K562 (cell line): ENCODE data around the gene METTL23. TPM values are rescaled to one million over a fixed set of nuclear protein-coding genes. Genes with fewer than 3 reads are reported as not detected.

Experiments used
- GTF2B ChIP-seq: IDR thresholded peaks from 2 replicates; pipeline ENCODE4 v1.6.1; 2011; ENCODE audit not compliant: insufficient read length; ENCODE audit errors: extremely low read depth
- HMG20B ChIP-seq: fragments of 250-450 bp; sonication (Bioruptor Pico); IDR thresholded peaks from 2 replicates; pipeline ENCODE4 v1.5.0; 2021; ENCODE audit warnings: mild to moderate bottlenecking
- ID3 ChIP-seq, 2 experiments: fragments of 250-450 bp in 1 of 2; fragments of 450-650 bp in 1 of 2; sonication (Bioruptor Pico) in 1 of 2; IDR thresholded peaks; 2 replicates each; pipeline versions ENCODE4 v1.6.1 to v1.8.0; 2016 to 2021; ENCODE audit warnings: mild to moderate bottlenecking in 2 of 2, moderate library complexity in 2 of 2, missing compliant biosample characterization in 1 of 2, missing genetic modification characterization in 1 of 2
- MYNN ChIP-seq, 2 experiments: sonication (generic); formaldehyde crosslinking in 1 of 2; IDR thresholded peaks; 2 replicates each; pipeline versions ENCODE4 v1.5.0 to v1.6.1; 2016 to 2020; ENCODE audit warnings: antibody characterized with exemption in 1 of 2, missing genetic modification reagents in 1 of 2
- RAD21 ChIP-seq, 2 experiments: fragments of 250-450 bp in 1 of 2; fragments of 450-650 bp in 1 of 2; sonication (Bioruptor Pico) in 1 of 2; formaldehyde crosslinking in 1 of 2; IDR thresholded peaks in 1 of 2; conservative IDR thresholded peaks in 1 of 2; 2 replicates each; pipeline versions ENCODE4 v1.4.0 to v1.8.0; 2020 to 2022; ENCODE audit warnings: mild to moderate bottlenecking in 2 of 2, moderate library complexity in 1 of 2
- TFAP4 ChIP-seq: sonication (generic); formaldehyde crosslinking; IDR thresholded peaks from 2 replicates; pipeline ENCODE4 v1.8.0; 2022; ENCODE audit warnings: missing genetic modification reagents, mild to moderate bottlenecking, moderate library complexity, borderline replicate concordance
- ZNF239 ChIP-seq: fragments of 250-450 bp; sonication (Bioruptor Pico); IDR thresholded peaks from 2 replicates; pipeline ENCODE4 v1.4.0; 2020; ENCODE audit warnings: mild to moderate bottlenecking
- polyA plus RNA-seq, 8 experiments: library from polyadenylated mRNA; depleted of rRNA in 4 of 8; stranded (reverse) in 5 of 8; unstranded in 3 of 8; fragments of >200 nt; fragmentation: Nextera tagmentation in 2 of 8; fragmentation: Illumina TruSeq in 1 of 8; extraction: Ambion mirVana in 2 of 8; extraction: Trizol in 1 of 8; gene quantifications; 2 replicates each; pipeline versions ENCODE4 v1.2.1 to v1.2.3, GENCODE V29; 2011 to 2014; ENCODE audit warnings: inconsistent platforms in 1 of 8, missing spikeins in 1 of 8
- total RNA-seq, 7 experiments: library from RNA; depleted of rRNA in 6 of 7; stranded (reverse); fragments of >200 nt in 6 of 7; fragmentation: Illumina TruSeq in 2 of 7; extraction: Trizol in 2 of 7; gene quantifications; 2 replicates each; pipeline versions ENCODE4 v1.2.1 to v1.2.3, GENCODE V29; 2011 to 2021; ENCODE audit warnings: low replicate concordance in 1 of 7

Gene METTL23
- total and polyA plus RNA-seq, 9 of the 15 experiments (the other 6 are each of a cell fraction or from before 2014, with no cell fraction given): 29.4 to 67.3 (median 41.6) TPM

GRCh38 chr17:76681222-76682137 is 45.2 kb upstream of the METTL23 start (continued):
- TF ChIP-seq ID3 (CRISPR knock-in tag; IDR thresholded peaks at IDR 0.05) (no peak), ID3 (tag; IDR thresholded peaks at IDR 0.05) (no peak), ZNF239 (no peak), TFAP4 (CRISPR knock-in tag) (peak; percentile 38; the same call in 1 of the 2 replicates), HMG20B (CRISPR knock-in tag) (no peak), RAD21 (CRISPR knock-in tag; conservative IDR thresholded peaks at IDR 0.05 in 1 of 2, IDR thresholded peaks at IDR 0.05 in 1 of 2) (peak; percentile 86 to 94), MYNN (IDR thresholded peaks at IDR 0.05) (no peak; the same call in 1 of the 2 replicates), MYNN (CRISPR knock-in tag; IDR thresholded peaks at IDR 0.05) (no peak), GTF2B (no peak)
